Measurements from ENCODE around the gene FSHB.
"Not testable (repeated sequence)": the region's sequence is repeated elsewhere in the genome, so short reads cannot be mapped to it uniquely, and the experiment has no call there.

The FSHB gene

GRCh38 chr11:30230714-30231113, at the start of gene FSHB:
FSHB (plus strand) TSS chr11:30231014; CDS start chr11:30231903, 889 bp downstream.
- CTCF ChIA-PET = no interaction called here
- POLR2A ChIA-PET (ENCODE audit: low non-redundant PET) = no interaction called here
- no peak within 1 kb of the TSS for H3K27ac ChIP-seq
- no peak for TF ChIP-seq CTCF (conservative IDR thresholded peaks at IDR 0.05; ENCODE audit: low read depth)
- DNase-seq (ENCODE audit: low spot score) = no peak

DNA sequence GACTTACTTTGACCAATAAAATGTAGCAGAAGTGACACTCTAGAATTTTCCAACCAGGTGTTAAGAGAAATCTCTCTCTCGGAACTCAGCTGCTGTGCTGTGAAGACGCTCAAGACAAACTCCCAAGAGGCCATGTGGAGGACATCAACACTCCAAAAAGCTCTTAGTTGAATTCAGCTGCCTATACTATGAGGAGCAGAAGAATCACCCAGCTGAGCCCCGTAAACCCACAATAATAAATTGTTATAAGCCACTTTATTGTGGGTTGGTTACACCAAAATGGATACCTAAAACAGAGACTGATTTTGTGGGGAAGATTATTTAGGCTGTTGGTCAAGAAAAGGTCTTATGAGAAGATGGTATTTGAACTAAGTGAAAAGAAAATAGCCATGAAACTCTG, 44.1 kb upstream of the FSHB start:
- POLR2A ChIA-PET (ENCODE audit: low non-redundant PET) = no interaction called here
- no peak for DNase-seq (ENCODE audit: low spot score)
- H3K27ac ChIP-seq = no peak overlapping the region
- no peak for TF ChIP-seq CTCF (conservative IDR thresholded peaks at IDR 0.05; ENCODE audit: low read depth)
- CTCF ChIA-PET = no interaction called here

- TF ChIP-seq CTCF (conservative IDR thresholded peaks at IDR 0.05; ENCODE audit: low read depth) = no peak
- POLR2A ChIA-PET (ENCODE audit: low non-redundant PET) = no interaction called here
- CTCF ChIA-PET = no interaction called here
- H3K27ac ChIP-seq = no peak overlapping the region
- DNase-seq (ENCODE audit: low spot score) = no peak
Observed at GRCh38 chr11:30192620-30193019, 38.2 kb upstream of the FSHB start.

DNA sequence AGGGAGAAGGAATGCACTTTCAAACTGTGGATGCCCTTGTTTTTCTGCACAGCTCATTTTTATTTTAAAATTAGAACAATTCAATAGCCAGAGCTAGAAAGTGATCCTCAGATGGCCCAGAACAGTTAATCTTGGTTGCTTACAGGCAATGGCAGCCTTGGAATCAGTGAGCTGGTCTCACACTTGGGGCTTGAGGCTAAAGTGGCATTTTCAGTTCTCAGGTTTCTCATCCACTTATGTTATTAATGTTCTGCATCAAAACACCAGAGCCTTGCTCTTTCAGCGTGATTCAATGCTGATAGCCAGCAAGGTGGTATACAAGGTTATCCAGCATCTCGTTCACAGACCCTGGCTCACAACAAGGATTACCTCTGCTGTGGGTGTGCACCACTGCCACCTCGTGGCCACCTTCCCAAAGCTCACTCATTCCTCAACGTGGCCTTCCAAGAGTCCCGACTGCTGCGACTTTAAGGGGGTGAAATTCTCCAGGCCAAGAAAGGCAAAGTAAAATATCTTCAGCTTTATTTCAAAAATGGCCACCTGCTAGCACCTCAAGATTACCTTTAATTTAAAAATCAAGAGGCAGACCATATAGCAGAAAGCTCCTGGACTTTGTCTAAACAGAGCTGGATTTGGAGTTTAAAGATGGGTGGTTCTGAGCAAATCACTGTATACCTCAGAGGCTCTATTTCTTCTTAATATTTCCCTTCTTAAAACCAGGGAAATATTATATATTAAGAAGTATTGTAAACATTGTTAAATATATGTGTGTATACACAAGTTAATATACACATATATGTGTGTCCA, 34.2 kb upstream of the FSHB start:
- H3K27ac ChIP-seq = no peak overlapping the region
- peak; percentile 45 for TF ChIP-seq CTCF (conservative IDR thresholded peaks at IDR 0.05; ENCODE audit: low read depth)
- POLR2A ChIA-PET (ENCODE audit: low non-redundant PET) = no interaction called here
- peak; percentile 7 for DNase-seq (ENCODE audit: low spot score)
- CTCF ChIA-PET = interaction anchor here (0.5 to 1.2 kb wide), 3 partner anchors 44 to 921 kb away, joined by 3 read pairs; no protein-coding TSS in a partner anchor

DNA sequence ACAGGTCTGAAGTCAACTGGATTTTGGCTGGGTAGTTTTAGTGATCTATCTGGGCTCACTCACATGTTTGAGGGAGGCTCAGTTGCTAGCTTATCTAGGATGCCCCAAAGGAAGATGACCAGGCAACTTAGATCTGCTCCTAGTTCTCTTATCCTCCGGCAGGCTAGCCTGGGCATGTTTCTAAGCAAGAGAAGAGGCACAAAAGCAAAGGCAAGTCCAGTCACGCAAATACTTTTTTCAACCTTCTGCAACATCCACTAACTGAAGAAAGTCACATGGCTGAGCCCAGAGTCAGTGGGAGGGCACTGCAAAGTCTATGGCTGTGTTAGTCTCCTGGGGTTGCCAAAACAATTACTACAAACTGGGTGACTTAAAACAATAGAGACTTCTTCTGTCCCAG, 32.9 kb upstream of the FSHB start:
- no peak overlapping the region for H3K27ac ChIP-seq
- ChIA-PET CTCF (interaction anchor here (0.6 to 1.2 kb wide), 2 partner anchors 355 to 752 kb away, joined by 3 read pairs; no protein-coding TSS in a partner anchor), POLR2A (ENCODE audit: low non-redundant PET) (no interaction called here)
- TF ChIP-seq CTCF (conservative IDR thresholded peaks at IDR 0.05; ENCODE audit: low read depth) = no peak
- DNase-seq (ENCODE audit: low spot score) = peak; percentile 60

- CTCF ChIA-PET; DNase-seq (ENCODE audit: low spot score); H3K27ac ChIP-seq; POLR2A ChIA-PET (ENCODE audit: low non-redundant PET): not testable (repeated sequence)
Observed at GRCh38 chr11:30202989-30203388, 27.8 kb upstream of the FSHB start.

DNA sequence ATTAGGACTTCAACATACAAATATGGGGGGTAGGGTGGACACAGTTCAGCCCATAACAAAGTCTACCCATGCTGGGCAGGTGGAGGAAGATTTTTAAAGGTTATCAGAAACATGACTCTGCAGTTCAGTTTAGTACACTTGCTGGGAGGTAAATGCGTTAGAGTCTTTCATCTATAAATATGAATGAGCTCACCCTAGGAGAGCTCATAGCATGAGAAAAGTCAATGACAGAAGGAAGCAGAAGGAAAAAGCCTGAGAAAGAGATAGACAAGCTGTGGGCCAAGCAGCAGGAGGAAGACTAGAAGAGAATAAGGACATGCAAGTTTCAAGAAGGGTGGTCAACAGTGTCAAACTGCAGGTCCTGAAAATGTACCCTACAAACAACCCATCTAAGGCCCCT, 27.0 kb upstream of the FSHB start:
- no peak for TF ChIP-seq CTCF (conservative IDR thresholded peaks at IDR 0.05; ENCODE audit: low read depth)

More for the DNA sequence above, 27.0 kb upstream of the FSHB start:
- DNase-seq (ENCODE audit: low spot score) = no peak
- no peak overlapping the region for H3K27ac ChIP-seq
- ChIA-PET POLR2A (ENCODE audit: low non-redundant PET) (no interaction called here), CTCF (interaction anchor here (0.6 kb wide), 1 partner anchor 700 kb away, joined by 3 read pairs; no protein-coding TSS in a partner anchor)
